HEK293 (cell line): ENCODE data around the gene KCND2.

Experiments
- CTCF ChIA-PET: fragments of 350-600 bp; formaldehyde crosslinking; extraction: SDS; loops from one replicate; lab custom pipeline; 2021; ENCODE audit warnings: antibody characterized with exemption; lab: Yijun Ruan, JAX
- POLR2A ChIA-PET: fragments of 300-600 bp; formaldehyde crosslinking; extraction: SDS; loops from one replicate; lab custom pipeline; 2020; ENCODE audit warnings: antibody characterized with exemption, inconsistent platforms; lab: Yijun Ruan, JAX
- H3K27ac ChIP-seq: fragments of 200-500 bp; sonication (Bioruptor generic); 2 replicates; pipeline ENCODE4 v1.5.1; 2014; ENCODE audit warnings: low read depth, low read length, control low read depth, inconsistent platforms; ENCODE audit errors: extremely low read depth
- H3K36me3 ChIP-seq, 2 experiments: fragments of 200-500 bp in 1 of 2; sonication (Bioruptor generic) in 1 of 2; 1 replicate in 1 of 2; 2 replicates in 1 of 2; pipeline ENCODE4 v1.5.1; 2014 to 2017; ENCODE audit warnings: inconsistent platforms in 2 of 2, low read length in 2 of 2; ENCODE audit not compliant: control insufficient read depth in 2 of 2, insufficient read depth in 1 of 2
- H3K4me1 ChIP-seq: fragments of 200-500 bp; sonication (Bioruptor generic); 2 replicates; pipeline ENCODE4 v1.5.1; 2014; ENCODE audit warnings: mild to moderate bottlenecking, low read length, inconsistent platforms; ENCODE audit not compliant: control insufficient read depth, insufficient read depth
- H3K4me3 ChIP-seq: 2 replicates; pipeline ENCODE4 v1.5.1; 2011; ENCODE audit warnings: low read depth, mild to moderate bottlenecking, control low read depth, low read length, moderate library complexity
- H3K9me3 ChIP-seq: fragments of 200-500 bp; sonication (Bioruptor generic); 2 replicates; pipeline ENCODE4 v1.5.1; 2014; ENCODE audit warnings: low read depth, low read length, inconsistent platforms; ENCODE audit not compliant: control insufficient read depth, insufficient read depth
- BCL6B ChIP-seq: fragments of 450-650 bp; formaldehyde crosslinking; IDR thresholded peaks from 2 replicates; pipeline ENCODE4 v1.5.1; 2017; ENCODE audit warnings: missing biosample characterization, missing genetic modification characterization
- ELK4 ChIP-seq: IDR thresholded peaks from 2 replicates; pipeline ENCODE4 v1.6.1; 2011; ENCODE audit warnings: mild to moderate bottlenecking, low read depth, low read length, borderline replicate concordance
- GLIS2 ChIP-seq: fragments of 450-650 bp; formaldehyde crosslinking; IDR thresholded peaks from 2 replicates; pipeline ENCODE4 v1.5.1; 2016; ENCODE audit warnings: missing biosample characterization, missing genetic modification characterization
- KLF16 ChIP-seq: fragments of 450-650 bp; formaldehyde crosslinking; IDR thresholded peaks from 2 replicates; pipeline ENCODE4 v1.5.1; 2017; ENCODE audit warnings: missing biosample characterization, missing genetic modification characterization
- OSR2 ChIP-seq: fragments of 450-650 bp; formaldehyde crosslinking; IDR thresholded peaks from 2 replicates; pipeline ENCODE4 v1.5.1; 2016; ENCODE audit warnings: missing biosample characterization, missing genetic modification characterization
- PRDM10 ChIP-seq: fragments of 450-650 bp; formaldehyde crosslinking; IDR thresholded peaks from 2 replicates; pipeline ENCODE4 v1.5.1; 2016; ENCODE audit warnings: missing biosample characterization, missing genetic modification characterization
- RBAK ChIP-seq: fragments of 450-650 bp; formaldehyde crosslinking; IDR thresholded peaks from 2 replicates; pipeline ENCODE4 v1.5.1; 2016; ENCODE audit warnings: missing biosample characterization, missing genetic modification characterization
- SCRT1 ChIP-seq: fragments of 450-650 bp; formaldehyde crosslinking; IDR thresholded peaks from 2 replicates; pipeline ENCODE4 v1.5.1; 2016; ENCODE audit warnings: missing biosample characterization, missing genetic modification characterization, borderline replicate concordance
- SP3 ChIP-seq: fragments of 450-650 bp; formaldehyde crosslinking; IDR thresholded peaks from 2 replicates; pipeline ENCODE4 v1.5.1; 2016; ENCODE audit warnings: missing biosample characterization, missing genetic modification characterization
- SP7 ChIP-seq: fragments of 450-650 bp; formaldehyde crosslinking; IDR thresholded peaks from 2 replicates; pipeline ENCODE4 v1.5.1; 2016; ENCODE audit warnings: missing biosample characterization, missing genetic modification characterization
- ZBTB20 ChIP-seq: fragments of 450-650 bp; formaldehyde crosslinking; IDR thresholded peaks from 2 replicates; pipeline ENCODE4 v1.5.1; 2016; ENCODE audit warnings: missing biosample characterization, missing genetic modification characterization
- ZEB2 ChIP-seq: fragments of 450-650 bp; formaldehyde crosslinking; IDR thresholded peaks from 2 replicates; pipeline ENCODE4 v1.5.1; 2016; ENCODE audit warnings: missing biosample characterization, missing genetic modification characterization
- ZFHX2 ChIP-seq: fragments of 450-650 bp; formaldehyde crosslinking; conservative IDR thresholded peaks from 2 replicates; pipeline ENCODE4 v1.5.1; 2016; ENCODE audit warnings: missing biosample characterization, missing genetic modification characterization
- ZFP37 ChIP-seq: fragments of 450-650 bp; formaldehyde crosslinking; IDR thresholded peaks from 2 replicates; pipeline ENCODE4 v1.5.1; 2016; ENCODE audit warnings: missing biosample characterization, missing genetic modification characterization
- ZNF148 ChIP-seq: fragments of 450-650 bp; formaldehyde crosslinking; IDR thresholded peaks from 2 replicates; pipeline ENCODE4 v1.5.0; 2017; ENCODE audit warnings: missing biosample characterization, missing genetic modification characterization, borderline replicate concordance
- ZNF248 ChIP-seq: fragments of 450-650 bp; formaldehyde crosslinking; IDR thresholded peaks from 2 replicates; pipeline ENCODE4 v1.5.1; 2017; ENCODE audit warnings: missing biosample characterization, missing genetic modification characterization
- ZNF280C ChIP-seq: fragments of 450-650 bp; formaldehyde crosslinking; IDR thresholded peaks from 2 replicates; pipeline ENCODE4 v1.5.1; 2016; ENCODE audit warnings: missing biosample characterization, missing genetic modification characterization
- ZNF280D ChIP-seq: fragments of 450-650 bp; formaldehyde crosslinking; IDR thresholded peaks from 2 replicates; pipeline ENCODE4 v1.5.1; 2016; ENCODE audit warnings: missing biosample characterization, missing genetic modification characterization
- ZNF514 ChIP-seq: fragments of 450-650 bp; formaldehyde crosslinking; IDR thresholded peaks from 2 replicates; pipeline ENCODE4 v1.5.1; 2016; ENCODE audit warnings: missing biosample characterization, missing genetic modification characterization
- ZNF558 ChIP-seq: fragments of 450-650 bp; formaldehyde crosslinking; IDR thresholded peaks from 2 replicates; pipeline ENCODE4 v1.5.1; 2016; ENCODE audit warnings: missing biosample characterization, missing genetic modification characterization
- ZNF76 ChIP-seq: fragments of 450-650 bp; formaldehyde crosslinking; IDR thresholded peaks from 2 replicates; pipeline ENCODE4; 2016; ENCODE audit warnings: low read depth, missing biosample characterization, missing genetic modification characterization, borderline replicate concordance

KCND2 gene

GRCh38 chr7:120227255-120227654 lies 45.7 kb upstream of the KCND2 start:
- TF ChIP-seq BCL6B (tag by site-specific recombination) (no peak), OSR2 (tag by site-specific recombination) (no peak), ZFP37 (tag by site-specific recombination) (no peak), ZBTB20 (tag by site-specific recombination) (no peak), ZNF280C (tag by site-specific recombination) (no peak), GLIS2 (tag by site-specific recombination) (no peak), ZEB2 (tag by site-specific recombination) (no peak), ZNF558 (tag by site-specific recombination) (no peak), SCRT1 (tag by site-specific recombination) (no peak), ELK4 (no peak), ZNF76 (no peak), ZFHX2 (no peak), SP3 (tag by site-specific recombination) (no peak), ZNF248 (tag by site-specific recombination) (no peak), SP7 (tag by site-specific recombination) (no peak), RBAK (tag by site-specific recombination) (no peak), ZNF280D (no peak)
- POLR2A ChIA-PET = no interaction called here
- no peak overlapping the region for H3K4me3 ChIP-seq
- H3K9me3 ChIP-seq = no peaks in the 10 kb centered on the region
- CTCF ChIA-PET = no interaction called here
- H3K27ac ChIP-seq = no peak overlapping the region
- no peaks in the 10 kb centered on the region for H3K36me3 ChIP-seq
- no peaks in the 10 kb centered on the region for H3K4me1 ChIP-seq

GRCh38 chr7:120229084-120229483 lies 43.9 kb upstream of the KCND2 start:
- POLR2A ChIA-PET = no interaction called here
- CTCF ChIA-PET = no interaction called here
- H3K4me3 ChIP-seq = no peak overlapping the region
- TF ChIP-seq KLF16 (tag by site-specific recombination) (no peak), ZNF148 (tag by site-specific recombination) (no peak), BCL6B (tag by site-specific recombination) (no peak), ZNF514 (no peak), PRDM10 (tag by site-specific recombination) (no peak)

More at GRCh38 chr7:120229084-120229483, 43.9 kb upstream of the KCND2 start:
- Histone ChIP-seq H3K9me3 (no peaks in the 10 kb centered on the region), H3K36me3 (no peaks in the 10 kb centered on the region), H3K4me1 (no peaks in the 10 kb centered on the region), H3K27ac (no peak overlapping the region)
